ENCODE data around the gene NTRK3.

DNA sequence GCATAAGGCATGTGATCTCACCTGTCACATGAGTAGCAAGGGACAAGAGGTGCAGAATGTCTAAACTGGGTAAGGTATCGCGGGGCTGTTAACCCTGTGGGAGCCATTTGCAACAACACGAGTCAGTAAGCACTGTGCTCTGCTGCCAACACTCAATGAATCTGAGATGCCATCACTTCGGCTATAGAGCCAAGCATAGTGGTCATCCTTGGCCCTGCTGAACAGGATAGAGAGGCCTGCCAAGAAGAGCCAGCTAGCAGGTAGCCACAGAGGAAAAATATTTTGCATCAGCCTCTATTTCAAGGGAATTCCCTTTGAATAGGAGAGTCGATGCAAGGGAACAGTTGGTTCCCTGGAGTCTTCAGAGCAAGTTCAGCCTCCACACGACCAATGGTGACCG lies 137.8 kb downstream of the NTRK3 start:
- TF ChIP-seq, protein P1, sequence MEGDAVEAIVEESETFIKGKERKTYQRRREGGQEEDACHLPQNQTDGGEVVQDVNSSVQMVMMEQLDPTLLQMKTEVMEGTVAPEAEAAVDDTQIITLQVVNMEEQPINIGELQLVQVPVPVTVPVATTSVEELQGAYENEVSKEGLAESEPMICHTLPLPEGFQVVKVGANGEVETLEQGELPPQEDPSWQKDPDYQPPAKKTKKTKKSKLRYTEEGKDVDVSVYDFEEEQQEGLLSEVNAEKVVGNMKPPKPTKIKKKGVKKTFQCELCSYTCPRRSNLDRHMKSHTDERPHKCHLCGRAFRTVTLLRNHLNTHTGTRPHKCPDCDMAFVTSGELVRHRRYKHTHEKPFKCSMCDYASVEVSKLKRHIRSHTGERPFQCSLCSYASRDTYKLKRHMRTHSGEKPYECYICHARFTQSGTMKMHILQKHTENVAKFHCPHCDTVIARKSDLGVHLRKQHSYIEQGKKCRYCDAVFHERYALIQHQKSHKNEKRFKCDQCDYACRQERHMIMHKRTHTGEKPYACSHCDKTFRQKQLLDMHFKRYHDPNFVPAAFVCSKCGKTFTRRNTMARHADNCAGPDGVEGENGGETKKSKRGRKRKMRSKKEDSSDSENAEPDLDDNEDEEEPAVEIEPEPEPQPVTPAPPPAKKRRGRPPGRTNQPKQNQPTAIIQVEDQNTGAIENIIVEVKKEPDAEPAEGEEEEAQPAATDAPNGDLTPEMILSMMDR (IDR thresholded peaks at IDR 0.05) = no peak
- TF ChIP-seq POLR2A (IDR thresholded peaks at IDR 0.05) (no peak), POLR2AphosphoS5 (IDR thresholded peaks at IDR 0.05) (no peak)

Data from suprapubic skin (tissue), 4 donors.